ENCODE data around the gene THAP11.

DNA sequence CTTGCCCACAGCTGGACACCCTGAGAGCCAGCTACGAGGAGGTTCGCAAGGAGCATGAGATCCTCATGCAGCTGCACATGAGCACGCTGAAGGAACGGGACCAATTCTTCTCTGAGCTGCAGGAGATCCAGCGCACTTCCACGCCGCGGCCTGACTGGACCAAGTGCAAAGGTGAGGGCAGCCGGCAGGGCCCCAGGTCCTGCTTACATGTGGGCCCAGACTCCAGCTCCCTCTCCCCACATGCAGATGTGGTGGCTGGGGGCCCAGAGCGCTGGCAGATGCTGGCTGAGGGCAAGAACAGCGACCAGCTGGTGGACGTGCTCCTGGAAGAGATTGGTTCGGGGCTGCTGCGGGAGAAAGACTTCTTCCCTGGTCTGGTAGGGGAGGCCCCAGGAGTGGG is 16.2 kb upstream of the THAP11 start:
- TF ChIP-seq, protein P1, sequence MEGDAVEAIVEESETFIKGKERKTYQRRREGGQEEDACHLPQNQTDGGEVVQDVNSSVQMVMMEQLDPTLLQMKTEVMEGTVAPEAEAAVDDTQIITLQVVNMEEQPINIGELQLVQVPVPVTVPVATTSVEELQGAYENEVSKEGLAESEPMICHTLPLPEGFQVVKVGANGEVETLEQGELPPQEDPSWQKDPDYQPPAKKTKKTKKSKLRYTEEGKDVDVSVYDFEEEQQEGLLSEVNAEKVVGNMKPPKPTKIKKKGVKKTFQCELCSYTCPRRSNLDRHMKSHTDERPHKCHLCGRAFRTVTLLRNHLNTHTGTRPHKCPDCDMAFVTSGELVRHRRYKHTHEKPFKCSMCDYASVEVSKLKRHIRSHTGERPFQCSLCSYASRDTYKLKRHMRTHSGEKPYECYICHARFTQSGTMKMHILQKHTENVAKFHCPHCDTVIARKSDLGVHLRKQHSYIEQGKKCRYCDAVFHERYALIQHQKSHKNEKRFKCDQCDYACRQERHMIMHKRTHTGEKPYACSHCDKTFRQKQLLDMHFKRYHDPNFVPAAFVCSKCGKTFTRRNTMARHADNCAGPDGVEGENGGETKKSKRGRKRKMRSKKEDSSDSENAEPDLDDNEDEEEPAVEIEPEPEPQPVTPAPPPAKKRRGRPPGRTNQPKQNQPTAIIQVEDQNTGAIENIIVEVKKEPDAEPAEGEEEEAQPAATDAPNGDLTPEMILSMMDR (conservative IDR thresholded peaks at IDR 0.05; ENCODE audit: low read length), result no peak
- TF ChIP-seq EZH2phosphoT487 (IDR thresholded peaks at IDR 0.05; ENCODE audit: borderline replicate concordance), result no peak

Measured in Loucy (cell line).